ENCODE data around the gene ACOT7.

GRCh38 chr1:6416906-6417305, 23.3 kb upstream of the ACOT7 start:
- TF ChIP-seq POLR2AphosphoS5 (IDR thresholded peaks at IDR 0.05) (no peak), CTCF (IDR thresholded peaks at IDR 0.05) (no peak)

All from prostate gland (tissue), 2 donors.